ENCODE results near the gene DPM2. TPM values are rescaled to one million over a fixed set of nuclear protein-coding genes. Genes with fewer than 3 reads are reported as not detected.

Gene DPM2
- total RNA-seq, 4 donors from 2014 or later: 7.5 to 14.2 (median 9.6) TPM

DNA sequence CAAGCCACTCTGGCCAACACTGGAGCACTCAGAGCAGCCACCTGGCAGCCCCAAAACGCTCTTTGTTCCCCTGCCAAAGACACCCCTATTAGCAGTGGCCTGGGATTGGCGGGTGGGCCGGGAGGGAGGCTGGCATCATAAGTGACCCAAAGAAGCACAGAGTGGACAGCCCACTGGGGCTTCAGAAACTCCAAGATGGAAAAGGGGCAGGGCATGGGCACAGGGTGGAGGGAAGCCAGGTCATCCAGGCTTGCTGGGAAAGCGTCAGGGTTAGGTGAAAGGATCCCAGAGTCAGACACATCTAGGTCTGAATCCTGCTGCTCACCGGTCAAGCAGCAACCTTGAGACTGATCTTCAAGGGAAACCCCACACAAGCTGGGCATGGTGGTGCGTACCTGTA is 28.3 kb upstream of the DPM2 start:
- TF ChIP-seq, protein P1, sequence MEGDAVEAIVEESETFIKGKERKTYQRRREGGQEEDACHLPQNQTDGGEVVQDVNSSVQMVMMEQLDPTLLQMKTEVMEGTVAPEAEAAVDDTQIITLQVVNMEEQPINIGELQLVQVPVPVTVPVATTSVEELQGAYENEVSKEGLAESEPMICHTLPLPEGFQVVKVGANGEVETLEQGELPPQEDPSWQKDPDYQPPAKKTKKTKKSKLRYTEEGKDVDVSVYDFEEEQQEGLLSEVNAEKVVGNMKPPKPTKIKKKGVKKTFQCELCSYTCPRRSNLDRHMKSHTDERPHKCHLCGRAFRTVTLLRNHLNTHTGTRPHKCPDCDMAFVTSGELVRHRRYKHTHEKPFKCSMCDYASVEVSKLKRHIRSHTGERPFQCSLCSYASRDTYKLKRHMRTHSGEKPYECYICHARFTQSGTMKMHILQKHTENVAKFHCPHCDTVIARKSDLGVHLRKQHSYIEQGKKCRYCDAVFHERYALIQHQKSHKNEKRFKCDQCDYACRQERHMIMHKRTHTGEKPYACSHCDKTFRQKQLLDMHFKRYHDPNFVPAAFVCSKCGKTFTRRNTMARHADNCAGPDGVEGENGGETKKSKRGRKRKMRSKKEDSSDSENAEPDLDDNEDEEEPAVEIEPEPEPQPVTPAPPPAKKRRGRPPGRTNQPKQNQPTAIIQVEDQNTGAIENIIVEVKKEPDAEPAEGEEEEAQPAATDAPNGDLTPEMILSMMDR (IDR thresholded peaks at IDR 0.05; ENCODE audit: low read depth): no peak

DNA sequence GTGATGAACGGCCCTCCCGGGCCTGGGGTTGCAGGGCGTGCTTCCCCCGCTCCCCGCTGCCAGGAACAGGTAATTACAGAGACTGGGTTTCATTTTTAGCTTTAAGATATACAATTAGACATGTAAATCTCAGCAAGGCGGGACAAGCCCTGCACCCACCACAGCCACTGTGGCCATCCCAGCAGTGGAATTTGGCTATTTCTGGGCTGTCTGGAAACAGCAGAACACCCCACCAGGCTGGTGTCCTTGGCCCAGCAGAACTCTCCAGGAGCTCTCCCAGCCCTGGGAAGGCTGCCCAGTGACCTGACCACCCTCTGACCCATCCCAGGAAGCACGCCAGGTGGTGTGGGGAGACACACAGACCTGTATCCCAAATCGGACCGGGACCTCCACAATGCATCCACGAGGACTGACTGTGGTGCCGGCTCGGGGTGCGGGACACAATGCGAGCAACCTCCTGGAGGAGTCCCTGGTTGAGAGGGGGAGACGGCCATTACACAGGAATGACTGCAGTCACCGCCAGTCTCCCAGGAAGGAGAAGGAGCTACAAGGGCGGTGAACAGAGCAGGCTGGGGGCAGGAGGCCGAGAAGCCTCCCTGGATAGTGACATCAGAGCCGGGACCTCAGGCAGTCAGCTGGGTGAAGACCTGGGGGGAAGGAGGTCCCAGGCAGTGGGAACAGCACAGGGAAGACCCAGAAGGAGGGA is 25.9 kb upstream of the DPM2 start:
- TF ChIP-seq, protein P1 (IDR thresholded peaks at IDR 0.05; ENCODE audit: low read depth): no peak

DNA sequence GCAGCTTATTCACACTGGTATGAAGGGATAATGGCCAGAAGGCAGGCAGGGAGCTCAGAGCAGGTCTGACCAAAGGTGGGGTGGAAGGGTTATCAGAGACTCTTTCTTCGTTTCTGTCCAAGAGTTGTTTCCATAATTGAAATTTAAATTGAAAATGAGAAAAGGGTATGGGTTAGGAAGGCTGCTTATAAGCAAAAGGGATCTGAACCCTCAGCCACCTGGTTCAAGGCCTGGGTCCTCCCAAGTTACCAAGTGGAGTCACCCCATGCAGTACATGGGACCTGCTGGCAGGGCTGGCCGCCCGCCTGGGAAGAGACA is 25.3 kb upstream of the DPM2 start:
- TF ChIP-seq, protein P1 (IDR thresholded peaks at IDR 0.05; ENCODE audit: low read depth): no peak

DNA sequence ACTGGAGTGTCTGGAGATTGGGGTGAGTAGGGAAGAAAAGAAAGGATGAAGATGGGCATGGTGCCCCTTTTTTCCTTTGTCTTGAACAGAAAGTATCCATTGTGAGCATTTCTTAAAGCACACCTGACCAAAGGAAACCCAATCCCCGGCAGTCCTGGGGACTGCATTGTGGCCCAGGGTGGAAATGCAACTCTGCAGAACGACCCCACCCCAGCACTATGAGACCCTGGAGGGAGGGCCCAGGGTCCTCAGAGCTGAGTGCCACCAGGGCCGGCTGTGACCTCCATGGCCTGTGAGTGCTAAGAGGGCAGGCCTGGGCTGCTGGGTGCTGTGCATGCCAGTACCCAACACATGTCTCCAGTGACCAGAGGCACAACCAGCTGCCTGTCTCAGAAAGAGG is 24.6 kb upstream of the DPM2 start:
- TF ChIP-seq, protein P1 (IDR thresholded peaks at IDR 0.05; ENCODE audit: low read depth): no peak

DNA sequence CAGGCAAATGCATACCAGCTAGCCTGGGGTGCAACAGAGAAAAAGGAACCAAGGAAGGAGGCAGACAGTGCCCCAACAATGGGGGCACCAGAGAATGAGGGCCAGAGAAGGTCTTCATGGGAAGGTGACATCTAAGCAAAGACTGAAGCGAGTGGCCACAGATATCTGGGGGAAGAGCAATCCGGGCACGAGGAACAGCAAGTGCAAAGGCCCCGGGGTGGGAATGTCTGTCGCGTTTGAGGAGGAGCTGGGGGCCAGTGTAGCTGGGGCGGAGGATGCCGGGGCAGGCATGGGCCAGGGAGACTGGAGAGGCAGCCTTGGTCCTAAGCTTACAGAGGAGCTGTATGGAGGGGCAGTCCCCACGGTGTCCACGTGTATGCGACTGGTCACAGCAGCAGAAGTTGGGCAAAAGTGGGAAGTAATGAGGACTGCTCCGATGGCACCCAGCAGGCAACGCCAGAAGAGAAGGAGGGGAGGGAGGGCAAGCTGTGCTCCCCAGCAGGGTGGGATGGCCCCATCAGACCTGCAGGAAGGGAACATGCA is 24.0 kb upstream of the DPM2 start:
- TF ChIP-seq, protein P1 (IDR thresholded peaks at IDR 0.05; ENCODE audit: low read depth): no peak

DNA sequence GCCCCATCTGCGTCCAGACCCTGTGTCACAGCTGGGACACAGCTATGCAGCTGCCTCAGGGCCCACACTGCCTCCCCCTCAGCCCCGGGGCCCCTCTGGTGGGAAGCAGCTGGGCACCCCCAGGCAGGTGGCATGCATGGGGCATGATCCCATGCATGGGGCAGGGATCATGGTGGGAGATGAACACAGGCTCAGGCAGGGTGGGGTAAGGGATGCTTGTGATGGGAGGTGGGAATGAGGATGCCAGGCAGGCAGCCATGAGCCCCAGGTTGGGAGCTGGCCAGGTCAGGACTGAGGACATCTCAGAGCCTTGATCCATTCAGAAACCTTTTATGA is 23.5 kb upstream of the DPM2 start:
- TF ChIP-seq, protein P1 (IDR thresholded peaks at IDR 0.05; ENCODE audit: low read depth): no peak

DNA sequence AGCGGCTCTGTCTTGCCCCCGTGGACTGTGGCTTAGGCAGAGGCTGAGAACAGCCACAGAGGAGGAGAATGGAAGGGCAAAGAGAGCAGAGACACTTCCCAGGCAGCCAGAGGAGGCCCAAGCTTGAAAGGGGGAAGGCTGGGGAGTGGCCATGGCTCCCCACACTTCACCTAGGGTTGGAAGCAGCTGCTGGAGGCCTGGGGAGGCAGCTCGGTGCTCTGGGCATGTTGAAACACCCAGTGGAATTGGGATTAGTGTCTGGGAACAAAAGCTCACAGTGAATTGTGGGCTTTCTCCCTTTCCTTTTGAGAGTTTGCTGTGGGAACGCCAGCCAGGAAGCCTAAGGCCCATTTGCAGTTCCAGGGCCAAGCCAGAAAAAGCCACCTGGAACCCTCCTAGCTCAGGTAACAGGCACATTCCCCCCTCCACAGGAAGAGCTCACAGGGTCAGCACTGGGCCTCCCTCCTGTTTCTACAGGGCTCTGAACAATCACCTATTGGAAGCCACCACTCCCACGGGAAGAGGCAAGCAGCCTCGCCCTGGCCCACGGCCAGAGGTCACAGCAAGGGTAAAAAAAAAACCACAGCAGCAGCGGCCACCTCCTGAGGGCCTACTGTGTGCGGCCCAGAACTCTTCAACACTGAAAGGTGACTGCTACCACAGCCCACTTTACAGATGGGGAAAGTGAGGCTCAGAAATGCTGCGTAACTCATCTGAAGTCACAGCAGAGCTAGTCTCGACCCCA is 22.9 kb upstream of the DPM2 start:
- TF ChIP-seq, protein P1 (IDR thresholded peaks at IDR 0.05; ENCODE audit: low read depth): no peak
